GM23338 (cell line): Measurements from ENCODE around the gene HMCN2. TPM values are rescaled to one million over a fixed set of nuclear protein-coding genes. Genes with fewer than 3 reads are reported as not detected.
"Not testable (repeated sequence)": the region's sequence is repeated elsewhere in the genome, so short reads cannot be mapped to it uniquely, and the experiment has no call there.

ENCODE experiments used
- ATAC-seq: fragments of 200-7000 bp; cut with Tn5 transposase; 3 replicates; pipeline ENCODE4 v1.9.1; 2020
- DNase-seq: peaks from one replicate; pipeline ENCODE4 v3.0.0-alpha.2; 2015; ENCODE audit warnings: low spot score
- H2AFZ ChIP-seq: fragments of 200-600 bp; sonication (generic); 2 replicates; pipeline ENCODE4 v1.8.0; 2016; ENCODE audit warnings: antibody characterized with exemption, mild to moderate bottlenecking, moderate library complexity
- H3F3A ChIP-seq: fragments of 200-600 bp; sonication (generic); replicated peaks from 2 replicates; pipeline ENCODE4 v1.8.0; 2017; ENCODE audit warnings: antibody characterized with exemption, mixed run types, low read depth
- H3K27ac ChIP-seq: fragments of 200-600 bp; sonication (generic); 2 replicates; pipeline ENCODE4 v1.6.1; 2016; ENCODE audit warnings: low read depth
- H3K27me3 ChIP-seq: fragments of 200-600 bp; sonication (generic); 2 replicates; pipeline ENCODE4 v1.8.0; 2016; ENCODE audit warnings: mild to moderate bottlenecking, mixed run types, moderate library complexity; ENCODE audit not compliant: insufficient read depth
- H3K36me3 ChIP-seq: fragments of 200-600 bp; sonication (generic); 2 replicates; pipeline ENCODE4 v1.8.0; 2016; ENCODE audit warnings: mild to moderate bottlenecking; ENCODE audit not compliant: insufficient read depth
- H3K4me1 ChIP-seq: fragments of 200-600 bp; sonication (generic); 2 replicates; pipeline ENCODE4 v1.8.0; 2016; ENCODE audit warnings: mild to moderate bottlenecking, moderate library complexity; ENCODE audit not compliant: insufficient read depth
- H3K4me2 ChIP-seq: fragments of 200-600 bp; sonication (generic); 2 replicates; pipeline ENCODE4 v1.7.1; 2017; ENCODE audit warnings: mixed run types
- H3K4me3 ChIP-seq: fragments of 200-600 bp; sonication (generic); 2 replicates; pipeline ENCODE4 v1.6.1; 2016; ENCODE audit warnings: mixed run types
- H3K79me2 ChIP-seq: fragments of 200-600 bp; sonication (generic); replicated peaks from 2 replicates; pipeline ENCODE4 v1.8.0; 2017; ENCODE audit warnings: mild to moderate bottlenecking; ENCODE audit not compliant: insufficient read depth
- H3K9me2 ChIP-seq: fragments of 200-600 bp; sonication (generic); 2 replicates; pipeline ENCODE4 v1.8.0; 2017; ENCODE audit not compliant: insufficient read depth
- H4K20me1 ChIP-seq: fragments of 200-600 bp; sonication (generic); replicated peaks from 2 replicates; pipeline ENCODE4 v1.8.0; 2017; ENCODE audit warnings: mild to moderate bottlenecking; ENCODE audit not compliant: insufficient read depth
- H3K27ac Mint-ChIP-seq: 2 replicates; pipeline ENCODE4 v1.8.0; 2020; ENCODE audit warnings: inconsistent platforms, mild to moderate bottlenecking, moderate library complexity, mixed read lengths
- H3K27me3 Mint-ChIP-seq: 3 replicates; pipeline ENCODE4 v1.8.0; 2022; ENCODE audit warnings: low read depth, mild to moderate bottlenecking, moderate library complexity, mixed read lengths, inconsistent platforms; ENCODE audit not compliant: insufficient read depth, poor library complexity
- H3K36me3 Mint-ChIP-seq: 3 replicates; pipeline ENCODE4 v1.8.0; 2021; ENCODE audit warnings: low read depth, mild to moderate bottlenecking, inconsistent platforms, moderate library complexity, mixed read lengths
- H3K4me1 Mint-ChIP-seq: 3 replicates; pipeline ENCODE4 v1.8.0; 2020; ENCODE audit warnings: mild to moderate bottlenecking, inconsistent platforms, mixed read lengths
- H3K4me3 Mint-ChIP-seq: 3 replicates; pipeline ENCODE4 v1.8.0; 2021; ENCODE audit warnings: moderate library complexity, mild to moderate bottlenecking, inconsistent platforms, mixed read lengths
- H3K9me3 Mint-ChIP-seq: 3 replicates; pipeline ENCODE4 v1.8.0; 2020; ENCODE audit warnings: moderate library complexity, mild to moderate bottlenecking, inconsistent platforms, mixed read lengths
- CREB1 ChIP-seq: fragments of 250-450 bp; sonication (Bioruptor Pico); IDR thresholded peaks from 2 replicates; pipeline ENCODE4 v1.5.0; 2020; ENCODE audit warnings: low read depth, mild to moderate bottlenecking, moderate library complexity
- EZH2 ChIP-seq: fragments of 200-600 bp; sonication (generic); IDR thresholded peaks from one replicate; pipeline ENCODE4 v1.8.0; 2017; ENCODE audit warnings: antibody characterized with exemption, mild to moderate bottlenecking, low read depth; ENCODE audit not compliant: unreplicated experiment
- EZH2phosphoT487 ChIP-seq: fragments of 200-600 bp; sonication (generic); IDR thresholded peaks from one replicate; pipeline ENCODE4 v1.8.1; 2018; ENCODE audit warnings: antibody characterized with exemption; ENCODE audit not compliant: unreplicated experiment
- JUNB ChIP-seq: IDR thresholded peaks from one replicate; pipeline ENCODE4 v1.6.1; 2016; ENCODE audit warnings: antibody characterized with exemption; ENCODE audit not compliant: unreplicated experiment
- NANOG ChIP-seq: IDR thresholded peaks from 2 replicates; pipeline ENCODE4 v1.6.1; 2016; ENCODE audit warnings: antibody characterized with exemption, borderline replicate concordance
- POLR2AphosphoS5 ChIP-seq: IDR thresholded peaks from 2 replicates; pipeline ENCODE4 v1.6.1; 2016; ENCODE audit warnings: antibody characterized with exemption, low read depth
- STAT1 ChIP-seq: IDR thresholded peaks from one replicate; pipeline ENCODE4 v1.6.1; 2016; ENCODE audit warnings: antibody characterized with exemption; ENCODE audit not compliant: unreplicated experiment
- ZNF114 ChIP-seq: fragments of 250-450 bp; sonication (Bioruptor Pico); IDR thresholded peaks from 2 replicates; pipeline ENCODE4 v1.5.0; 2020; ENCODE audit warnings: mild to moderate bottlenecking, moderate library complexity
- ZNF331 ChIP-seq: fragments of 250-450 bp; sonication (Bioruptor Pico); IDR thresholded peaks from 2 replicates; pipeline ENCODE4 v1.5.0; 2020; ENCODE audit warnings: low read depth, mild to moderate bottlenecking, moderate library complexity
- polyA plus RNA-seq: library from polyadenylated mRNA; unstranded; fragments of >200 nt; fragmentation: Nextera tagmentation; extraction: Ambion mirVana; gene quantifications from 2 replicates; pipeline ENCODE4 v1.2.1, GENCODE V29; 2016
- total RNA-seq: library from RNA; depleted of rRNA; stranded (reverse); fragments of >200 nt; shearing (Covaris generic); gene quantifications from 2 replicates; pipeline ENCODE4 v1.2.3, GENCODE V29; 2014
- TF ChIP-seq, protein P1 (sequence below), 2 experiments: fragments of 200-600 bp in 1 of 2; sonication (generic) in 1 of 2; conservative IDR thresholded peaks; 2 replicates each; pipeline versions ENCODE4 v1.5.1 to v1.6.1; 2016 to 2017; ENCODE audit warnings: antibody characterized with exemption in 2 of 2, low read depth in 2 of 2, mild to moderate bottlenecking in 2 of 2, moderate library complexity in 1 of 2
- TF ChIP-seq, protein P2 (sequence below): IDR thresholded peaks from one replicate; pipeline ENCODE4 v1.6.1; 2018; ENCODE audit warnings: antibody characterized with exemption; ENCODE audit not compliant: unreplicated experiment
- TF ChIP-seq, protein P3 (sequence below): IDR thresholded peaks from 2 replicates; pipeline ENCODE4 v1.6.1; 2016; ENCODE audit warnings: antibody characterized with exemption

The HMCN2 gene
- total and polyA plus RNA-seq, 2 experiments from 2014 or later: 1.3 to 4.7 TPM

DNA sequence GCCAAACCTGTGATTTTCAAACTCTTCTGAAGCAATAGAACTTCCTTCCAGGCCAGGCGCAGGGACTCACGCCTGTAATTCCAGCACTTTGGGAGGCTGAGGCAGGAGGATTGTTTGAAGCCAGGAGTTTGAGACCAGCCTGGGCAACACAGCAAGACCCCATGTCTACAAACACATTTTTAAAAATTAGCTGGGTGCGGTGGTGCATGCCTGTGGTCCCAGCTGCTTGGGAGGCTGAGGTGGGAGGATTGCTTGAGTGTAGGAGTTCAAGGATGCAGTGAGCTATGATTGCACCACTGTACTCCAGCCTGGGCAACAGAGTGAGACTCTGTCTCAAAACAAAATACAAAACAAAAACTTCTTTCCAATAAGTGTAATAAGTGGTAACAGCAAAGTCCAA lies 136.2 kb downstream of the HMCN2 start:
- not testable (repeated sequence) for H3K4me1 ChIP-seq, H3K4me2 ChIP-seq, H3F3A ChIP-seq, H3K27me3 ChIP-seq, H3K36me3 Mint-ChIP-seq, H3K9me2 ChIP-seq, H4K20me1 ChIP-seq, H2AFZ ChIP-seq, H3K36me3 ChIP-seq, H3K79me2 ChIP-seq, H3K27me3 Mint-ChIP-seq, DNase-seq, H3K9me3 Mint-ChIP-seq, H3K4me3 ChIP-seq, H3K4me1 Mint-ChIP-seq, ATAC-seq, H3K27ac Mint-ChIP-seq, H3K27ac ChIP-seq, H3K4me3 Mint-ChIP-seq

DNA sequence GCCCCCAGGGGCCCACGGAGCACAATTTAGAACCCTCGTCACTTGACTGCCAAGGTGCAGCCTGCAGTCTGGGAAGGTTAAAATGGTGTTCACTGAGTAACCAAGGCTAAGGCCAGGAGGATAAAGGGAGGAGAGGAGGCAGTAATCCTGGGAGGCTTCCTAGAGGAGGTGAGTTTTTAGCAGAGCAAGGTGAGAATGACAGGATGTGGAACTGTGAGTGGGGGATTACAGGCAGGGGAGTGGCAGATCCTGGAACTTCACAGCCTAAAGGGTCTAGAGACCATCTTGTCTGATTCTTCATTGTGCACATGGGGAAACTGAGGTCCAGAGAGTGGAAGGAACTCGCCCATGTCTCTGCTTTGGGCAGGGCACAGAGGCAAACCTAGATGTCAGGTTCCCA lies 136.7 kb downstream of the HMCN2 start:
- no peaks in the 10 kb centered on the region for H3K27me3 ChIP-seq
- H3F3A ChIP-seq: no peaks in the 10 kb centered on the region
- no peaks in the 10 kb centered on the region for H3K4me1 Mint-ChIP-seq
- no peaks in the 10 kb centered on the region for H3K79me2 ChIP-seq
- no peaks in the 10 kb centered on the region for H3K9me2 ChIP-seq
- DNase-seq (no peak), ATAC-seq (no peak)
- H3K9me3 Mint-ChIP-seq: no peaks in the 10 kb centered on the region
- H3K4me3 ChIP-seq: no peak overlapping the region
- no peak overlapping the region for H2AFZ ChIP-seq
- no peaks in the 10 kb centered on the region for H3K36me3 ChIP-seq
- H3K4me1 ChIP-seq: no peaks in the 10 kb centered on the region
- no peak overlapping the region for H3K27ac ChIP-seq
- H3K4me3 Mint-ChIP-seq: no peak overlapping the region
- peaks cover 4% of the 10 kb centered on the region for H3K27me3 Mint-ChIP-seq
- no peaks in the 10 kb centered on the region for H4K20me1 ChIP-seq
- H3K36me3 Mint-ChIP-seq: no peaks in the 10 kb centered on the region; the same call in 2 of the 3 replicates
- no peak overlapping the region for H3K27ac Mint-ChIP-seq
- H3K4me2 ChIP-seq: no peak overlapping the region
- TF ChIP-seq EZH2phosphoT487: no peak
- no peak for TF ChIP-seq CREB1 (CRISPR knock-in tag)
- no peak for TF ChIP-seq ZNF331 (CRISPR knock-in tag)
- no peak for TF ChIP-seq POLR2AphosphoS5
- no peak for TF ChIP-seq EZH2
- no peak for TF ChIP-seq JUNB
- TF ChIP-seq STAT1: no peak
- TF ChIP-seq, protein P1, sequence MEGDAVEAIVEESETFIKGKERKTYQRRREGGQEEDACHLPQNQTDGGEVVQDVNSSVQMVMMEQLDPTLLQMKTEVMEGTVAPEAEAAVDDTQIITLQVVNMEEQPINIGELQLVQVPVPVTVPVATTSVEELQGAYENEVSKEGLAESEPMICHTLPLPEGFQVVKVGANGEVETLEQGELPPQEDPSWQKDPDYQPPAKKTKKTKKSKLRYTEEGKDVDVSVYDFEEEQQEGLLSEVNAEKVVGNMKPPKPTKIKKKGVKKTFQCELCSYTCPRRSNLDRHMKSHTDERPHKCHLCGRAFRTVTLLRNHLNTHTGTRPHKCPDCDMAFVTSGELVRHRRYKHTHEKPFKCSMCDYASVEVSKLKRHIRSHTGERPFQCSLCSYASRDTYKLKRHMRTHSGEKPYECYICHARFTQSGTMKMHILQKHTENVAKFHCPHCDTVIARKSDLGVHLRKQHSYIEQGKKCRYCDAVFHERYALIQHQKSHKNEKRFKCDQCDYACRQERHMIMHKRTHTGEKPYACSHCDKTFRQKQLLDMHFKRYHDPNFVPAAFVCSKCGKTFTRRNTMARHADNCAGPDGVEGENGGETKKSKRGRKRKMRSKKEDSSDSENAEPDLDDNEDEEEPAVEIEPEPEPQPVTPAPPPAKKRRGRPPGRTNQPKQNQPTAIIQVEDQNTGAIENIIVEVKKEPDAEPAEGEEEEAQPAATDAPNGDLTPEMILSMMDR (conservative IDR thresholded peaks at IDR 0.05; ENCODE audit: low read depth in 2 of 2): no peak
- TF ChIP-seq NANOG: no peak
- TF ChIP-seq, protein P2, sequence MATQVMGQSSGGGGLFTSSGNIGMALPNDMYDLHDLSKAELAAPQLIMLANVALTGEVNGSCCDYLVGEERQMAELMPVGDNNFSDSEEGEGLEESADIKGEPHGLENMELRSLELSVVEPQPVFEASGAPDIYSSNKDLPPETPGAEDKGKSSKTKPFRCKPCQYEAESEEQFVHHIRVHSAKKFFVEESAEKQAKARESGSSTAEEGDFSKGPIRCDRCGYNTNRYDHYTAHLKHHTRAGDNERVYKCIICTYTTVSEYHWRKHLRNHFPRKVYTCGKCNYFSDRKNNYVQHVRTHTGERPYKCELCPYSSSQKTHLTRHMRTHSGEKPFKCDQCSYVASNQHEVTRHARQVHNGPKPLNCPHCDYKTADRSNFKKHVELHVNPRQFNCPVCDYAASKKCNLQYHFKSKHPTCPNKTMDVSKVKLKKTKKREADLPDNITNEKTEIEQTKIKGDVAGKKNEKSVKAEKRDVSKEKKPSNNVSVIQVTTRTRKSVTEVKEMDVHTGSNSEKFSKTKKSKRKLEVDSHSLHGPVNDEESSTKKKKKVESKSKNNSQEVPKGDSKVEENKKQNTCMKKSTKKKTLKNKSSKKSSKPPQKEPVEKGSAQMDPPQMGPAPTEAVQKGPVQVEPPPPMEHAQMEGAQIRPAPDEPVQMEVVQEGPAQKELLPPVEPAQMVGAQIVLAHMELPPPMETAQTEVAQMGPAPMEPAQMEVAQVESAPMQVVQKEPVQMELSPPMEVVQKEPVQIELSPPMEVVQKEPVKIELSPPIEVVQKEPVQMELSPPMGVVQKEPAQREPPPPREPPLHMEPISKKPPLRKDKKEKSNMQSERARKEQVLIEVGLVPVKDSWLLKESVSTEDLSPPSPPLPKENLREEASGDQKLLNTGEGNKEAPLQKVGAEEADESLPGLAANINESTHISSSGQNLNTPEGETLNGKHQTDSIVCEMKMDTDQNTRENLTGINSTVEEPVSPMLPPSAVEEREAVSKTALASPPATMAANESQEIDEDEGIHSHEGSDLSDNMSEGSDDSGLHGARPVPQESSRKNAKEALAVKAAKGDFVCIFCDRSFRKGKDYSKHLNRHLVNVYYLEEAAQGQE: no peak
- TF ChIP-seq, protein P3, sequence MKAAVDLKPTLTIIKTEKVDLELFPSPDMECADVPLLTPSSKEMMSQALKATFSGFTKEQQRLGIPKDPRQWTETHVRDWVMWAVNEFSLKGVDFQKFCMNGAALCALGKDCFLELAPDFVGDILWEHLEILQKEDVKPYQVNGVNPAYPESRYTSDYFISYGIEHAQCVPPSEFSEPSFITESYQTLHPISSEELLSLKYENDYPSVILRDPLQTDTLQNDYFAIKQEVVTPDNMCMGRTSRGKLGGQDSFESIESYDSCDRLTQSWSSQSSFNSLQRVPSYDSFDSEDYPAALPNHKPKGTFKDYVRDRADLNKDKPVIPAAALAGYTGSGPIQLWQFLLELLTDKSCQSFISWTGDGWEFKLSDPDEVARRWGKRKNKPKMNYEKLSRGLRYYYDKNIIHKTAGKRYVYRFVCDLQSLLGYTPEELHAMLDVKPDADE: no peak
- no peak for TF ChIP-seq ZNF114 (CRISPR knock-in tag)
